HG03159 (cell line): ENCODE data around the gene CLUH.
"Not testable (repeated sequence)": the region's sequence is repeated elsewhere in the genome, so short reads cannot be mapped to it uniquely, and the experiment has no call there.

Experiments
- ATAC-seq: cut with Tn5 transposase; IDR thresholded peaks from one replicate; pipeline ENCODE4 v1.9.1; 2021; ENCODE audit warnings: mild to moderate bottlenecking, moderate library complexity; ENCODE audit not compliant: unreplicated experiment

Gene CLUH

DNA sequence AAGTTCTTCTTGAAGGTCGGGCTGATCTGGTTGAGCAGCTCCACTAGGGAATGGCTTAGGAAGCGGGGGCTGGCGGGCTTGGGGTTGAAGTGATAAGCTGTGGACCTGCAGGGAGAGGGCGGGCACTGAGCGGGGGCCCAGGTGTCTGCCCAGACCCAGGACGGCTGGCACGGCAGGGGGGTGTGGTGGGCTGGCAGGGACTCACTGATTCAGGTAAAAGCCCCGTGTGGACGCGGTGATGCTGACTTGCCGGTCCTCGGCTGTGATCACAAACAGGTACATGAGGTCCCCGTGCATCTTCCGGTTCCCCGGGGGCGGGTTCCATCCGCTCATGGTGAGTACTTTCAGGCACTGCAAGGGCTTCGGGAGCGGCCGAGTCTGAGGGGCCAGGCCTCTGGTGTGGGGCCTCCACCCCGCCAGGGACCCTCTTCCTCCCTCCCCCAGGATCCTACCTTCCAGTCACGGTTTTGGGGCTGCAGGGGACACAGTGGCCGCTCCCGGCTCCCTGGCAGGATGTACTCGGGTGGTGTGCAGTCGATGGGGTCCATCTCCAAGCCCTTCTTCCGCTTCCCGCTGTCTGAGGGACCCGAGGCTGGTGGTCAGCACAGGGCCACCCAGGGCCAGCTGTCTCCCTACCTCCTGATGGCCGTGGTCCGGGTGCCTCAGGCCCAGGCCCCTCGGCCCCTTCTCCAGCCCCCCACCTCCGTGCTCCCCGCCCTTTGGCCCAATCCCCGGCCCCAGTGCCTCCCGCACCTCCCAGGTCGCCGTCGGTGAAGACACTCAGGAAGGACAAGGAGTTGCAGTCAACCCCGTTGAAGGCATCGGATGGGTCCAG, 10.2 kb downstream of the CLUH start:
- no peak for ATAC-seq

DNA sequence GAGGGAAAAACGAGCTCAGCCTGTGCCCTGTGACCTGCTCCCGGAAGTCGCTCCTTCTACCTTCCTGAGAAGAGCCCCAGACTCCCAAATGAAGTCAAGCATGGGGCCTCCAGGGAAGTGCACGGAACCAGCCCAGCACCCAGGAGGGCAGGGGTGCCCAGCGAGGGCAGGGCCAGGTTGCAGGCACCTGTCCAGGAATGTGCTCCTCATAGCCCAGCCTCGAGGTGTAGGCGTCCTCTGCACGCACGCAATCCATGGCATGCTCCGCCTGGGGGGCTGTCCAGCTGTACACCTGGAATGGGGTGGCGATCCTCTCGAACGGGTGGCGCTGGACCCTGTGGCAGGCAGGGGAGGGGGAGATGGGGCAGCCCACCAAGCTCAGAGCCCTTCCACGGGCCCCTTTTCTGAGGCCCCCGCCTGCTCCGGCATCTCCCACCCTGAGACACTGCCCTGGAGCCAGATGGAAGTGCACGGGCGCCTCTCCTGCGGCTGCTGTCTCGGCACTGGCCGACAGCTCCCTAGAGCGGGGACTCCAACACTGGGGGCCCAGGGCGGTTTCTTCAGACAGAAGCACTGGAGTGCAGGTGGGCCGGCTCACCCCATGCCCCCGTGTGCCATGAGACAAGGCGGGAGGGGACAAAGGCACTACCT, 10.9 kb downstream of the CLUH start:
- ATAC-seq: no peak

DNA sequence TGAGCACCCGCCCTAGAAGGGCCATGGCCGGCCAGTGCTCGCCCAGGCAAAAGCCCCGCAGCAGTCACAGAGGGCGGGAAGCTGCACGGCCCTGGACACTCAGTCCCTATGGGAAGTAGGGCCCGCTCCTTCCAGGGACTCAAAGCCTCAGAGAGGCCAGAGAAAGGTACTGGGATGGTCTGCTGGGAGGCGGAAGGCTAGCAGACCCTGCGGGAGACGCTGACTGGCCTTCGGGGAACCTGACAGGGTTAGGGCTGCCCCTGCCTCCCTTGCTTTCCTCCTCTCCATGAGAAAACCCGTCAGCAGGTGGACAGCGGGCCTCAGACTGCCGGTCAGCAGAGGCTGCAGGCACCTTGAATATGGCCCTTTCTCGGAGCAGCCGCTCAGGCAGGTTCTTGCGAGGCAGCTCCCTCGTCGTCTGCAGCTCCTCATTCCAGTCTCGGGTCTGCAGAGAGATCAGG, 11.5 kb downstream of the CLUH start:
- no peak for ATAC-seq

DNA sequence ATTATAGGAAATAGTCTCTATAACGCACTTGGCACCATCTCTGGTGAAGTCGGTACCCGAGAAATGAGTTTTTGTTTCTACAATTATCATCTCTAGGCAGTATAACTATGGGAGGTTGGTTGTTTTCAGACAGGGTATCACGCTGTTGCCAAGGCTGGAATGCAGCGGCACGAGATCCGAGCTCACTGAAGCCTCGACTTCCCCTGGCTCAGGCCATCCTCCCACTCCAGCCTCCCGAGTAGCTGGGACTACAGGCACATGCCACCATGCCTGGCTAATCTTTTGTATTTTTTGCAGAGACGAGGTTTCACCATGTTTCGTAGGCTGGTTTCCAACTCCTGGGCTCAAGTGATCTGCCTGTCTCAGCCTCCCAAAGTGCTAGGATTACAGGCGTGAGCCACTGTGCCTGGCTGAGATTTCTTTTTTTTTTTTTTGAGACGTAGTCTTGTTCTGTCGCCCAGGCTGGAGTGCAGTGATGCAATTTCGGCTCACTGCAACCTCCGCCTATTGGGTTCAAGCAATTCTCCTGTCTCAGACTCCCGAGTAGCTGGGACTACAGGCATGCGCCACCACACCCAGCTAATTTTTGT, 12.3 kb downstream of the CLUH start:
- ATAC-seq: not testable (repeated sequence)

DNA sequence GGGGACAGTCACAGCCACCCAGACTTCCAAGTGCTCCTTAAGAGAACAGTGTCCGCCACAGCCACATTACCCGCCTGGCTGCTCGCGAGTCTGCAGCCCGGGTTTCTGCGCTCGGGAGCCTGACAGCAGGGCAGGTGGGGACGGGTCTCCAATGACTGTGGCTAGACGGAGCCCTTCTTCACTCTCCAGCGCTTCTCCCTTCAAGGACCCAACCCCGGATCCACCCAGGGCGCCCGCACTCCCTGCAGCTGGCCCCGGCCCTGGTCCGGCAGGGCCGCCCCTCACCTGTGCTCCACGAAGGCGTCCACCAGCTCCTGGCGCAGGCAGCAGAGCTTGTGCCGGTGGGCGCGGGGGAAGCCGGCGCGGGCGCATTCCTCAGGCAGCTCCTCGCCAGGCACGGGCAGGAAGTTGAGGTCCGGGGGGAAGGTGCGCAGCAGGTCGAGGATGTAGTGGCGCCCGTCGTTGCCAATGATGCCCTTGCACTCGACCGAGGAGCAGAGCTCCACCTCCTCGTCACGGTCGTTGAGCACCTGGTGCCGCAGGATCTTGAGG, 13.9 kb downstream of the CLUH start:
- no peak for ATAC-seq

DNA sequence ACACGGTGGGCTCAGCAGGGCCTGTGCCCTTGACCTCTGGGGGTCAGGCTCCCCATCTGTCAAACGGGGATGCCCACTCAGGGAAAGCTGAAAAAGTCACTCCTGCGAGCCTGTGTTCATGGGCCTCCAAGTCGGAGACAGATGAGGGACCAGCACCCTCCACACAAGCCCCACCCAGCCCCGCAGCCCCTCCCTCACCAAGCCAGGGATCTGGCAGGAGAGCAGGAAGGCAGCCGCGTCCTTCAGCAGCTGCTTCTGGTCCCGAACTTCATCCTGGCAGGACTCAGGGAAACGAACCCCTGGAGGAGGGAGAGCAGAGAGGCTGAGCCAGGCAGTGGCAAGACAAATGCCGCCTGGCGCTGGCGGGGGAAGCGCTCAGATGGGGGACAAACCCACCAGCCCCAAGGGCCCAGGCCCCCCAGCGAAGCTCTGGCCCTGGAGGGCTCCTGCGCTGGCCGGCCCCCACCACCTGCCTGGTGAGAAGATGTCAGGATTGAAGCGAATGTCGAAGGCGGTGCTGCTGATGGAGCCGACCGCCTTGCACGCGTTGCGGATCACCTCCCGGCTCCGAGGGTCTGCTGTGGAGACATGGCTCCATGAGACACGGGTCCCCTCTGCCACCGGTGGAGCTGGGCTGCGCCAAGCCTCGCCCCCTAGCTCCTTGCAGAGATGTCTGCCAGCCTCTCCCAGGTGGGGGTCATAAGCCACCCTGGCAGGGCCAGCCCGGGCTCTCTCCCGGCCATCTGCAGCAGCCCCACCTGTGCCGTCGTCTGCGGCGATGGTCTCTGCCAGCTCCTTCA, 15.4 kb downstream of the CLUH start:
- no peak for ATAC-seq

DNA sequence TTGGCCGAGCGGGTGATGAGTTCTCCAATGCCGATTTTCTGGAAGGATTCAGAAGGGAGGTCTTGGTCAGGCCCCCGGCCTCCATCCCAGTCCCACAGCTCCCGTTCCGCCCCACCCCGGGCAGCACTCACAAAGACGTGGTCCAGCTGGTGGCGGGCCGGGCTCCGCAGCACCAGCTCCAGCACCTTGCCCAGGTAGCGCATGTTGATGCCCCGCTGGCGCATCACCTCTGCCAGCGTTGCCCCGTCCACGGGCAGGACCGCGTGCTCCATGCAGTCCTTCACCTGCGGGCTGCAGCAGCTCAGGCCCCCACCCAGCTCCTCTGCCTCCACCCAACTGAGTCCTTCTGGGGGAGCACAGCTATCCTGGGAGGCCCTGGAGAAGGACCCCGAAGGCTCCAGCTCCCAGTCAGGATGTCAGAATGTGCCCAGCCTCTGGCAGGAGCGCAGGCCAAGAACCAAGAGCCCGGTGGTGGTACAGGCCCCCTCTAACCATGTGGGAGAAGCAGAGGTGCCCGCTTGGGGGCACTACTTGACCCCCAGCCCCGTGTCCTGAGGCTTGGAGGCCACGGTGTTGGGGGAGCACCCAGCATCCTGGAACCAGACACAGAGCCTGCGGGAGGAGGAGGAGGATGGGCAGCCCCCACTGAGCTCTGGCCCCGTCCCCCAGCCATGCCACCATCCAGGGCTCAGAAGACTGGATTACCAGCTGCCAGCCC, 16.2 kb downstream of the CLUH start:
- ATAC-seq: no peak

DNA sequence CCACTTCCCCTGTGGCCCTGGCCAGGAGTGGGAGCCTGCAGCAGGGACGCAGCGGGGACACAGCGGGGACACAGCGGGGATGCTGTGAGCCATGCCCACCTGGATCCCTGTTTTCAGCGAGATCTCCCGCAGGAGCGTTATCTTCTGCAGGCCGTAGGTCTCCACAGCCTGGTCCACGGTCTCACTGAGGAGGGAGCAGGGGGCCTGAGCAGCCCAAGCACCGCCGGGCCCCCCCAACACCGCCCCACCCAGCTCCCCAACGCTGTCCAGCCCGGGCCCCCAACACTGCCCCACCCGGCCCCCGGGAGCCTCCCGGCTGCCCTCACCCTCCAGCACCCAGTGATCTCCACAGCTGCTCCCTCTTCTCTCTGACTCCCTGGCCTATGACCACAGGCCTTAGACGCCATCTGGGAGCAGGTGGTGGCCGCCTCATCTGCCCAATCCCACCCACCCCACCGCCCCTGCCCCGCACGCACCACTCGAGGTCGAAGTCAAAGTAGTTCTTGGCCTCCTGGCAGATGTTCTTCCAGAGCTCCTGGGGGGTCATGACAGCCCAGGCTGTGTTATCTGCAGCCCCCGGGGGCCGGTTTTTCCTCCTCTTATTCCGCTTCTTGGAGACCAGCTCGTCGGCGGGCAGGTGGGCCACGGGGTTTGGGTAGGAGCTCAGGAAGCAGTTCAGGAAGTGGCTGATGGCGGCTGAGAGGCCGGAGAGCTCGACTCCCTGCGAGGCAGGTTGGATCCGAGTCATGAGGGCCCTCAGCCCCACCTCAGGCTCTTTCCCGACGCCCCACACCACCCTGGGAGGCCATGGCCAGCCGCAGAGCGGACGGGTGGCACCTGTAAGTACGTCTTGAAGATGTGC, 17.0 kb downstream of the CLUH start:
- ATAC-seq: no peak

DNA sequence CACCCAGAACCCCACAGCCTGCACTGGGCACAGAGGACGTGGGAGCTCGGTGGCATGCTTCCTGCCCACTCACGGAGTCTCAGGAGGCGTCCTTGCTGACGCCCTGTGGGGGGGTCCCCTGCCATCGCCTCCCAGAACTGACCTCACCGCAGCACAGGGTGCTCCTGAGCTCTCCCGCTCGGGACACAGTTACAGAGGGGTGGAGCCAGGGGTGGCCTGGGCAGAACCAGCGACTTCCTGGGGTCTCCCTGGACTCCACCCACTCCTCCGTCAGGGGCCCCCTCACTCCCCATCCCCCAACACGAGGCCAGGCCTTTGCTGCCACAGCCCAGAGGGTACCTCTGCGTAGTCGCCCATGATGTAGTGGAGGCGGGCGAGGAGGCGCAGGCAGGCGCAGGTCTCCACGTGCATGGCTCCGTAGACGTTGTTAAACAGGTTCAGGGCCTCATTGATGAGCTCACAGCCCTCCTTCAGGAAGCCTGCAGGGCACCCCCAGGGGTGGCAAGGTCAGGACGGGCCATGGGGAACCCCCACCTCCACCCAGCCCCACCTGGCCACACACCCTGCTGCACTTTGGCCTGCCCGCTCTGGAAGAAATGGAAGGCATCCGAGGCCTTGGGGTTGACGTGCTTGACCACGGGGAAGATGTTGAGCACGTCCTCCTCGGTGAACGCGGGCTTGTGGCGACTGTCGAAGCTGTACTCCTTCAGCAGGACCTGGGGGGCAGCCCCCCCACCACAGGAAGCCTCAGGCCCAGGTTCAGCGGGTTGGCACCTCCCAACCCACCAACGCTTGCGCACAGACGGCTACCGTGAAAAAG, 17.8 kb downstream of the CLUH start:
- ATAC-seq: no peak

DNA sequence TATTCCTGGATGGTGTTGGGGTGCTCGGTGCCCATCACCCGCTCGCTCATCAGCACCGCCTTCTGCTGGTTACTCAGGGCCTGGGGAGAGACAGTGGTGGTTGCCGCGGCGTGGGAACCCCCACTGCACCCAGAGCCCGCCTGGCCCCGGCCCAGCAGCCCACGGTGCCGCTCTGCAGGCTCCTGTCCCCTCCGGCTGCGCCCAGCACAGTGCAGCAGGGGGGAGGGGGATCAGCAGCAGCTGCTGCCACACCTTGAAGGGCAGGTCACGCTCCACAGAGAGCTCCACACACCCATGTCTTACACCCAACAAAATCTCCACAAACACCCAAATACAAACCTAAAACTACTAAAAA, 18.8 kb downstream of the CLUH start:
- ATAC-seq: no peak

DNA sequence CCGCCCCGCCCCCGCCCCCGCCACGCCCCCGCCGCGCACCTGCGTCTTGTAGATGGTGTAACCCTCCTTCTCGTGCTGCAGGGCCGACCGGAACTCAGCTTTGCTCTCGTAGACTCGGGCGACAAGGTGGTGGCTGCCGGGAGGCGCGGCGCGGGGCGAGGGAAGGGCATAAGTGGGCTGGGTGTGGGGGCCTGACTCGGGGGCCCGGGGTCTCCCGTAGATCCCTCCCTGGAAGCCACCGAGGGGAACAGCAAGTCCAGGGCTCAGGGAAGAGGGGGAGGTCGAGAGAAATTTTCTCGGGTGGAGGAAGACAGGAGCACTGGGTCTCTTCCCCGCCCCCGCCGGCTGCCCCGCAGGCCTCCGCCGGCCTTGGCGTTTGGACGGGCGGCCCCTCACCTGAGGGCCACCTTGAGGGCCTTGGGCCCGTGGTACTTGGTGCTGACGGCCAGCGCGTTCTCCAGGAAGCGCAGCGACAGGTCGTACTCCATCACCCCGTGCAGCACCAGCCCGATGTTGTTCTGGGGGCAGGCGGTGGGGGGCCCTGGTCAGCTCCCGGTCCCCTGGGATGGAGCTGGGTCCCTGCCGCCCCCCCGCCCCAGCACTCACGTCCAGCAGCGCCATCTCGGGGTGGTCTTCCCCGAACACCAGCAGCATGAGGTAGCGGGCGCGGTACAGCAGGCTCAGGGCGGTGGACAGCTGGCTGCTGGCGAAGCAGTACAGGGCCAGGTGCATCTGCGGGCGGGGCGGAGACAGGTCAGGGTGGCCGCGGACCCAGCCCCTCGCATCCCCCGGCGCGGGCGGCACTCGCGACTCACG, 19.4 kb downstream of the CLUH start:
- no peak for ATAC-seq

DNA sequence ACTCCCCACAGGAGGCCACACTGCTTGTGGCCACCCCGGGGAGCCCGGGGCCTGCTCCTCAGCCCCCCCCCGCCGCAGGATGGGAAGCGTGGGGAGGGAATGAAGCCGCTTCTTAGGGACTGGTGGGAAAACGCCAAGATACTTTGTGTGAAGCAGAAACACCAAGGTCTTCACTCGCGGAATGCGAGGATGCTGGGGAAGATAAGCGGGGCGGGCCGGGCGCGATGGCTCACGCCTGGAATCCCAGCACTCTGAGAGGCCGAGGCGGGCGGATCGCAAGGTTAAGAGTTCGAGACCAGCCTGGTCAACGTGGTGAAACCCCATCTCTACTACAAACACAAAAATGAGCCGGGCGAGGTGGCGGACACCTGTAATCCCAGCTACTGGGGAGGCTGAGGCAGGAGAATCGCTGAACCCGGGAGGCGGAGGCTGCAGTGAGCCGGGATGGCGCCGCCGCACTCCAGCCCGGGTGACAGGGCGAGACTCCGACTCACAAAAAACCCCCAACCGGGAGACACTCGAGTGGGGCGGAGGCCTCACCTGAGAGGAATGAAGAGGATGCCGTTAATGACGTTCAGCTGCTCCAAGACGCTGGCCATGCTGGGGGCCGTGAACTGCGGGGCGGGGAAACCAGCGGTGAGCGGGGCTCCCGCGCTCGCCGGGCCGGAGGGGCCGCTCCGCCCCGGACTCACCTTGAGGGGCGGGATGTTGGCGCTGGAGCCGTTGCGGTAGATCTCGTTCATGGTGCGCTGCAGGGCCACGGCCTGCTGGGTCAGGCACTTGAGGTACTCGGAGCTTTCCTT, 20.3 kb downstream of the CLUH start:
- no peak for ATAC-seq

DNA sequence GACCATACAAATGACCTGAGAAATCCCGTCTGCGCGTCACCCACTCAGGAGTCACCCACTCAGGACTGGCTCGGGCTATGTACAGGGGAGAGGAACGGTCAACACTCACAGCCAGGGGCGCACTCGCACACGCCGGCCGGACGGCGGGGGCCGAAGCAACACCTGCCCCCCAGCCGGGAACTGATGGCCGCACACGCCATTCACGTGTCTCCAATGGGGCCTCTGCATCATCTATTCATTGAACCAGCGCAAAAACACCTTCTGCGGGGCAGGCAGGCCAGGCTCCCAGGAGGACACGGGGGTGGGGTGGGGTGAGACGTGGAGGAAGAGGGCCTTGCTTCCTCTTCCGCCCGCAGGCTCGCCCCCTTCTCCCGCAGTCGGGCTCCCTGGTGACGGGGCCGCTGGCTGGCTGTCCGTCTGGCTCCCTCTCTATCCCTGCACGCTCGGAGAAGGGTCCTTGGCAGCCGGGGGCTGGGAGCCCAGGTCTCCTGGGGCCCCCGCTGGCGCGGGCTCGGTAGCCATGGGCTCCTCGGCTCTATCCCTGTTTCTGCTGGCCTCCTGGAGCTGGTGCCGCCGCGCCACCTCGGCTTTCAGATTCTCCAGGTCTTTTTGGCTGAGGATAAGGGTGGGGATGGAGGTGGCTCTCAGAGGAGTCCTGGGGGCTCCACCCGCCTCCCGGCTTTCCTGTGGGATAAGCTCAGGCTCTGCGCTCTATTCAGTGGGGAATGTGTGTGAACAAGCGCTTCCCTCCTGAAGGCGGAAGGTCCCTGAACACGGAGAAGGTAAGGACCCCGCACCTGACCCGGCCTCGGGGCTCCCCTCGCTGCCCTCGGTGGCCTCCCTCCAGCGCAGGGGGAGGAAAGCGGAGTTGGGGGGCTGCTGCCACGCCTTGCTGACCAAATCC, 21.1 kb downstream of the CLUH start:
- ATAC-seq: no peak

DNA sequence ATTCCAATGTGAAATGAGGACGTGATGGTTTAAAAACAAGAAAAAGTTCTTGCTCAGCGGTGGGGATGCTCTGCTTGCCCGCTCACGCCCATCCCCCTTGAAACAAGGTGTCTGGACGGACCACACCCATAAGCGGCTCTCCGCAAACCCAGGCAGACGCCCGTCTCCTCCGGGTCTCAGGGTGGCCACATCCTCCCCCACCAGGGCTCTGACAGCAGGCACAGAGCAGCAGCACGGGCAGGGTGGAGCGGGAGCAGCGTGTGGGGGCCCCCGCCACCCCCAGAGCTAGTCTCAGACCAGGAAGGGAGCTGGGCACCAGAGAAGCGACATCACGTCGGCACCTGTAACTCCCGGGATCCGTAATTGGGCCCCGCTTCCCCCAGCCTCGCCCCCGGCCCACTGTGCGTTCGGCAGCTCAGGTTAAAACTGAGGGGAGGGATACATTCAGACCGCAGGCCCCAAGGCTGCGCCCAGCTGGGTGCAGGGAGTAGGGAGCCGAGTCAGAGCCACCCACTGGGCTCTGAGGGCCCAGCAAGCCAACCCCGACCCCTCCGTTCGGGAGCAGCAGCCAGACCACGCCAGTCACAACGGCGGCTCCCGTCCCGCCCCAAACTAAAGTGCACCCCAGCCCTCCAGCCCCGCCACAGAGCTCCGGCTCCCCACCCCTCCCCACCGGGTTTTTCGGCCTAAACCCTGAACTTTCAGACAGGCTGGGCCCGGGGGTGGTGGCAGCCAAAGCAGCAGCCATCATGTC, 22.0 kb downstream of the CLUH start:
- ATAC-seq: no peak
